Suprapubic skin (tissue), 4 donors: ENCODE measurements around the gene CEP112. TPM values are rescaled to one million over a fixed set of nuclear protein-coding genes. Genes with fewer than 3 reads are reported as not detected.

Experiments
- DNase-seq, 2 donors: peaks; one replicate each; pipeline ENCODE4 v3.0.0-alpha.2; 2019; ENCODE audit warnings: low spot score in 2 of 2
- H3K27ac ChIP-seq: fragments of 200-600 bp; sonication (generic); one replicate; pipeline ENCODE4 v1.5.1; 2019
- H3K27me3 ChIP-seq: fragments of 200-600 bp; sonication (generic); one replicate; pipeline ENCODE4 v1.5.1; 2019
- H3K36me3 ChIP-seq: fragments of 200-600 bp; sonication (generic); one replicate; pipeline ENCODE4 v1.5.1; 2019
- H3K4me1 ChIP-seq: fragments of 200-600 bp; sonication (generic); one replicate; pipeline ENCODE4 v1.5.1; 2019
- H3K4me3 ChIP-seq: fragments of 200-600 bp; sonication (generic); one replicate; pipeline ENCODE4 v1.5.1; 2019; ENCODE audit warnings: mild to moderate bottlenecking
- H3K9me3 ChIP-seq: fragments of 200-600 bp; sonication (generic); one replicate; pipeline ENCODE4 v1.5.1; 2019
- CTCF ChIP-seq, 2 donors: fragments of 200-600 bp in 1 of 2; fragments of 450-650 bp in 1 of 2; sonication (generic) in 1 of 2; IDR thresholded peaks; one replicate each; pipeline ENCODE4 v1.5.1; 2016 to 2019; ENCODE audit warnings: antibody characterized with exemption in 2 of 2, mild to moderate bottlenecking in 1 of 2, moderate library complexity in 1 of 2
- EP300 ChIP-seq: sonication (generic); formaldehyde crosslinking; IDR thresholded peaks from one replicate; pipeline ENCODE4 v1.6.1; 2017; ENCODE audit warnings: antibody characterized with exemption
- POLR2A ChIP-seq, 2 donors: fragments of 450-650 bp; IDR thresholded peaks; one replicate each; pipeline ENCODE4 v1.6.1; 2017; ENCODE audit warnings: antibody characterized with exemption in 2 of 2, mild to moderate bottlenecking in 2 of 2, moderate library complexity in 2 of 2
- POLR2AphosphoS5 ChIP-seq, 3 donors: sonication (generic); formaldehyde crosslinking; IDR thresholded peaks; one replicate each; pipeline ENCODE4 v1.6.1; 2017; ENCODE audit warnings: antibody characterized with exemption in 3 of 3
- WGBS: methylation state at CpG from one replicate; pipeline ENCODE4 v1.1.5; 2018; 5-methylcytosine and 5-hydroxymethylcytosine counted together
- total RNA-seq, 4 donors: library from RNA; depleted of rRNA; stranded (reverse); fragments of >200 nt; gene quantifications; one replicate each; pipeline ENCODE4 v1.1.0, GENCODE V29; 2016

The CEP112 gene
- total RNA-seq, 4 donors from 2014 or later: 0.68 to 14.1 (median 6.6) TPM

GRCh38 chr17:65930140-65930730 lies 261.7 kb downstream of the CEP112 start:
- WGBS: 66% methylated on average over 2 of the region's 2 CpGs
- Histone ChIP-seq H3K27me3 (no peaks in the 10 kb centered on the region), H3K4me3 (no peak overlapping the region), H3K36me3 (no peaks in the 10 kb centered on the region), H3K27ac (no peak overlapping the region), H3K9me3 (peaks cover 6% of the 10 kb centered on the region), H3K4me1 (no peaks in the 10 kb centered on the region)
- no peak for DNase-seq
- no peak for TF ChIP-seq POLR2A (IDR thresholded peaks at IDR 0.05)
- no peak for TF ChIP-seq EP300
- no peak for TF ChIP-seq POLR2AphosphoS5 (IDR thresholded peaks at IDR 0.05)
- TF ChIP-seq CTCF (IDR thresholded peaks at IDR 0.05): no peak

- Histone ChIP-seq H3K27me3 (no peaks in the 10 kb centered on the region), H3K9me3 (no peaks in the 10 kb centered on the region), H3K27ac (no peak overlapping the region), H3K4me1 (peaks cover 2% of the 10 kb centered on the region), H3K36me3 (no peaks in the 10 kb centered on the region), H3K4me3 (no peak overlapping the region)
- no peak for DNase-seq
- no peak for TF ChIP-seq POLR2A (IDR thresholded peaks at IDR 0.05)
- no peak for TF ChIP-seq EP300
- no peak for TF ChIP-seq POLR2AphosphoS5 (IDR thresholded peaks at IDR 0.05)
- no peak for TF ChIP-seq CTCF (IDR thresholded peaks at IDR 0.05)
- 97% methylated on average over 5 of the region's 5 CpGs for WGBS
These were observed 265.3 kb downstream of the CEP112 start for GRCh38 chr17:65926599-65926998.

GRCh38 chr17:65925606-65926307 lies 266.2 kb downstream of the CEP112 start:
- Histone ChIP-seq H3K9me3 (no peaks in the 10 kb centered on the region), H3K27me3 (no peaks in the 10 kb centered on the region), H3K4me1 (peaks cover 2% of the 10 kb centered on the region), H3K4me3 (no peak overlapping the region), H3K27ac (no peak overlapping the region), H3K36me3 (no peaks in the 10 kb centered on the region)
- 82% methylated on average over 8 of the region's 8 CpGs for WGBS
- TF ChIP-seq POLR2AphosphoS5 (IDR thresholded peaks at IDR 0.05) (no peak), CTCF (IDR thresholded peaks at IDR 0.05) (no peak), POLR2A (IDR thresholded peaks at IDR 0.05) (no peak), EP300 (no peak)
- no peak for DNase-seq

GRCh38 chr17:65920996-65921395 lies 270.9 kb downstream of the CEP112 start:
- WGBS: 72% methylated on average over 6 of the region's 6 CpGs
- Histone ChIP-seq H3K27ac (no peak overlapping the region), H3K4me1 (peaks cover 9% of the 10 kb centered on the region), H3K27me3 (no peaks in the 10 kb centered on the region), H3K4me3 (no peak overlapping the region), H3K9me3 (no peaks in the 10 kb centered on the region), H3K36me3 (no peaks in the 10 kb centered on the region)
- DNase-seq: no peak
- TF ChIP-seq POLR2A (IDR thresholded peaks at IDR 0.05): no peak
- TF ChIP-seq CTCF (IDR thresholded peaks at IDR 0.05): no peak
- no peak for TF ChIP-seq POLR2AphosphoS5 (IDR thresholded peaks at IDR 0.05)
- TF ChIP-seq EP300: no peak

- Histone ChIP-seq H3K4me3 (no peak overlapping the region), H3K27me3 (no peaks in the 10 kb centered on the region), H3K27ac (peak overlapping the region; percentile 0), H3K36me3 (no peaks in the 10 kb centered on the region), H3K9me3 (no peaks in the 10 kb centered on the region), H3K4me1 (peaks cover 9% of the 10 kb centered on the region)
- whole genome bisulfite sequencing: 53% methylated on average over 5 of the region's 5 CpGs
- no peak for DNase-seq
- TF ChIP-seq POLR2AphosphoS5 (IDR thresholded peaks at IDR 0.05): no peak
- peak in 1 of 2 donors; percentile 15 for TF ChIP-seq CTCF (IDR thresholded peaks at IDR 0.05)
These were observed 273.0 kb downstream of the CEP112 start for GRCh38 chr17:65918916-65919315.
